SIG-M5 treated with dmso at 0.1 percent for 504 hours (cell line): ENCODE results near the gene CABP5.

Source experiments
- DNase-seq: peaks from one replicate; lab custom pipeline; 2025; ENCODE audit not compliant: unreplicated experiment; lab: John Stamatoyannopoulos, UW

The CABP5 gene

DNA sequence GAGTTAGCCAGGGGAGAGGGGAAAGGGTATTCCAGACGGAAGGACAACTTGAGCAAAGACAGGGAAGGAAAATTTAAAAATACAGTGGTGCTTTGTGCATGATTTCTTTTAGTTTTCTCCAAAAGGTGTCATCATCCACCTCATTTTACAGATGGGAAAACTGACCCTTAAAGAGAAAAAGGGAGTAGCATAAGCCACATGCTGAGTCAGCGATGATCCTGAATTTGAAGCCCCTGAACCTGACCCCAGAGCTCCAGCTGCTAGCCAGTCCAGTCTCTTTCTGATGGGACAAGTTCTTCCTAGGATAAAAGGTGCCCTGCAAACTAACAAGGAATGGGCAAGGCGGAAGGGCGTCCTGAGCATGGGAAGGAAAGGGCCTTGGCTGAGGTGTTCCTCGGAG is 10.3 kb downstream of the CABP5 start:
- no peak for DNase-seq

DNA sequence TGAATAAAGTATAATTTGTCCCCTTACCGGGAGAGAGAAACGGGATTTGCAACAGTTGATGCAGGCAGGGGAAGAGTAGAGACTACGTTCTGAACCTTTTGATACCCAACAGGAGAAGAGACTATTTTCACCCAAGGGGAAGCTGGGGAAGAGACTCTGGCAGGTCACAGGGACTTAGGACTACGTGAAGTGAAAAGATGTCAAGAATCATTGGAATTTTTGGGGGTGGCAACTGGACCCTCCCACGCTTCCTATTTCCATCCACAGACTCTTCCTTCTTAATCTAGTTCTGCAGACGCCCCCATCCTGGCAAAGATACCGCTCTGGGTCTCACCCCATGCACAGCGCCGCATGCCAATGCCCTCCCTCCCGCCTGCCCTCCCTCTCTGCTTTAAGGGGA is 13.8 kb downstream of the CABP5 start:
- DNase-seq: no peak

DNA sequence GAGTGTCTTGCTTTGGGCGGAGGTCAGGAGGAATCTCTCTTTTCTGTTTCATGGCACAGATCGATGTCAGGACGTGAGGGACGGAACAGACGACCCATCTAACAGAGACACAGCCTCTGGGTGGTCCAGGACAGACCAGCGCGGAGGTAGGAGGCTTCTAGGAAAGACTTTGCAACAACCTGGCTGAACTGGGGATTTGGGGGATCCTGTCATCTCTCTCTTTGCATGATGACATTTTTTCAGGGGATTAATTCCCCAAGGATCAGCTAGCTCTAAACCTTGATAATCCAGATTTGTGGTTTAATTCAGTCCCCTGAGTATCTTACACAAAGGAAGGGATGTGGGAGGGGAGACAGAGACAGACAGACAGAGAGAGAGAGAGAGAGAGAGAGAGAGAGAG is 14.4 kb downstream of the CABP5 start:
- no peak for DNase-seq

DNA sequence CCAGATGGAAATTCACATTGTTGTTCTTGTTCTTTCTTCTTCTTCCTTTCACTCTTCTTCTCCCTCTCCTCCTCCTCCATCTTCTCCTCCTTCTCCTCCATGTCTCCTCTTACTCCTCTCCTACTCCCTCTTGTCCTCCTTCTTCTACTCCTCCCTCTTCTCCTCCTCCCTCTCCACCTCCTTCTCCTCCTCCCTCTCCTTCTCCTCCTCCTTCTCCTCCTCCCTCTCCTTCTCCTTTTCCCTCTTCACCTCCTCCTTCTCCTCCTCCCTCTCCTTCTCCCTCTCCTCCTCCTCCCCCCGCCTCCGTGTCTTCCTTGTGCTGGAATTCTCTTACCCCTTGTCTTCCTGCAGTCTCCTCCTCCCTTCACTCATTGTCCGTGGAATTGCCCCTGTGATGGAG is 18.4 kb downstream of the CABP5 start:
- DNase-seq: no peak

DNA sequence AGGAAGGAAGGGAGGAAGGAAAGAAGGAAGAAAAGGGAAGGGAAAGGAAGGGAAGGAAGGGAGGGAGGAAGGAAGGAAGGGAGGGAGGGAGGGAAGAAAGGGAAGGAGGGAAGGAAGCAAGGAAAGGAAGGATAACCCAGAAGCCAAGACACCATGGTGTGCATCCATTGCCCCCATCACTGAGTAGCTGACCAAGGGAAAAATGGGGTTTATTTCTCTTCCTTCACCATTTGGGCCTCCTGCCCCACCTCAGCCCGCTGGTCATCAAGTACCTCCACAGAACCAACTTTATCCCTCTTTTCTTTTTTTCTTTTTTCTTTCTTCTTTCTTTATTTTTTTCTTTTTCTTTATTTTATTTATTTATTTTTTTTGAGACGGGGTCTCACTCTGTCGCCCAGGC is 20.4 kb downstream of the CABP5 start:
- no peak for DNase-seq

DNA sequence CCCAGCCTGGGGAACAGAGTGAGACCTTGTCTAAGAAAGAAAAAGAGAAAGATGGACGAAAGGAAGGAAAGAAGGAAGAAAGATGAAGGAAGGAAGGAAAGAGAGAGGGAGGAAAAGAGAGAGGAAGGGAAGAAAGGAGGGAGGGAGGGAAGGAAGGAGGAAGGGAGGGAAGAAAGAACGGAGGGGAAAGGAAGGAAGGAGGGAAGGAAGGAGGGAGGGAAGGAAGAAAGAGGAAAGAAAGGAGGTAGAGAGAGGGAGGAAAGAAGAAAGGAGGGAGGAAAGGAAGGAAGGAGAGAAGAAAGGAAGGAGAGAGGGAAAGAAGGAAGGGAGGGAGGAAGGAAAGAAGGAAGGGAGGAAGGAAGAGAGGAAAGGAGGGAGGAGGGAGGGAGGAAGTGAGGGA is 20.9 kb downstream of the CABP5 start:
- DNase-seq: no peak

DNA sequence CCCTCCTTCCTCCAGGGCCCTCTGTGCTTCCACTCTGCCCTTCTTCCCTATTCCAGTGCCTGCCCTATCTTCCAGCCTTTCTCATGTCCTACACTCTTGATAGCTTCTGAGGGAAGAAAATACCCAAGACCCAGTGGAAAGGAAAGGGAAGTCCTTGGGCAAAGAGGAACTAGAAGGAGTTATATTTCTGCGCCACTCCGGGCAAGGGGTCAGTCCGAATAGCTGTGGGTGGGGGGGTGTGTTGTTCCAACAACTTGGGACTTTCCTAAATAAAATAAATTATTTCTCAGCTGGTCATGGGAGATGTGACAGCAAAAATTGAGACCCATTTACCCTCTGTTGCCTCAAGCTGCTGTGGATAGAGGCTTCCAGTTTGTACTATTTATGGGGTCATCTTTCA is 23.2 kb downstream of the CABP5 start:
- no peak for DNase-seq

DNA sequence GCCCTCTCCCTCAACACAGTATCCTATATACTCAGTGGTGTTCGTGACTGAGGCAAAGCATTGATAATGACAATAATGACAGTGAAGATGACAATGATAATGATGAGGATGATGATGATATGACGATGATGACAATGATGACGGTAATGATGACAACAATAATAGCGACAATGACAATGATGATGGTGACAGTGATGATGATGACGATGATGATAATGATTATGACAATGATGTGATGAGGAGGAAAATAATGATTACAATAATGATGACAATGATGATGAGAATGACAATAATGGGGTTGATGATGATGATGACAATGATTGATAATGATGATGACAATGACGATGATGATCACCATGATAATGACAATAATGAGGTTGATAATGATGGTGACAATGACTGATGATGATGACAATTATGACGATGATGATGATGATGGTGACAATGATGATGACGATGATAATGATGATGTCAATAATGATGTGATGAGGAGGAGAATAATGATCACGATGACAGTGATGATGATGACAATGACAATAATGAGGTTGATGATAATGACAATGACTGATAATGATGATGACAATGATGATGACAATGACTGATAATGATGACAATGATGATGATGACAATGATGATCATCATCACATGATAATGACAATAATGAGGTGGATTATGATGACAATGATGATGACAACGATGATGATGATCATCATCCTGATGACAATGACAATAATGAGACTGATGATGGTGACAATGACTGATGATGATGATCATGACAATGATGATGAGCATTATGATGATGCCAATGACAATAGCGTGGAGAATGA is 32.7 kb downstream of the CABP5 start:
- no peak for DNase-seq

DNA sequence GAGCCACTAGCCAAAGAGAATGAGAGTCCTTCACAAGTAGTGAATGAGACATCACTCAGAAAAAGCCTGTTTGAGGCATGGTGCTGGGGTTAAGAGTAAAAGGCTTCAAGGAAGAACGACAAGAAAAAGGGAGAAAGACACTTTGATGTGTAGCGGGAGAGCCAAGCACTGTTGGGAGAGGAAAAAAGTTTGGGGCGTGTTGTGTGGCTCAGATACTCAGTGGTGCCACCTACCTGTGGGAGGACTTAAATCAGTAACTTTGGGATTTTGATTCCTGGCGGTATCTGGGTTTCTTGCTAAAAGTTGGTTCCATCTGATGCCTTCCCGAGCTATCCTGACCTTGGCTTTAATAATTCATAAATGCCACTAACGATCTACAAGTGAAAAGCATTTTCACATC is 37.1 kb downstream of the CABP5 start:
- no peak for DNase-seq

DNA sequence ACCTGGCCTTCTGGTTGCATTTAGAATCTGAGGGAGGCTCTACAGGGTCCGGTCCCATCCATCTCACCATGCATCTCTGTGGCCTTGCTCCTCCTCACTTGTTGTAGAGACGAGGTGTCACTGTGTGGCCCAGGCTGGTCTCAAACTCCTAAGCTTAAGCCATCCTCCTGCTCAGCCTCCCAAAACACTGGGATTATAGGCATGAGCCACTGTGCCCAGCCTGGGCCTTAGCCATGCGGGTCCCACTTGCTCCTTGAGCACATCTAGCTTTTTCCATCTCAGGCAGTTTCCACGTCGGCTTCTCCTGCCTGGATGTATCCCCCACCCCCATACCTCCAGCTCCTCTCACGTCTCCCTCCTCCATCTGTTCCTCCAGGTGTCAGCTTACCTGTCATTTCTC is 39.6 kb downstream of the CABP5 start:
- no peak for DNase-seq

DNA sequence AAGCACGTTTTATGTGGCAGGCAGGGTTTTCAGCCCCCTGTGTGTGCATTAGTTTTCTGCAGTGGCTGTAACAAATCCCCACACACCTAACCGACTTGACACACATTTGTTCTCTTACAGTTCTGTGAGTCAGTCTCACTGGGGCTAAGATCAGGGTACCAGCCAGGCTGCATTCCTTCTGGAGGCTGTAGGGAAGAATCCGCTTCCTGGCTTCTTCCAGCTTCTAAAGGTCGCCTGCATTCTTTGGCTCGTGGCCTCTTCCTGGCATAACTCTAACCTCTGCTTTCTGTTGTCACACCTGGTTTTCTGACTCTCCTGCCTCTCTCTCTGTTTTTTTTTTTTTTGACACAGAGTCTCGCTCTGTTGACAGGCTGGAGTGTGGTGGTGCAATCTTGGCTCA is 43.0 kb downstream of the CABP5 start:
- DNase-seq: no peak

DNA sequence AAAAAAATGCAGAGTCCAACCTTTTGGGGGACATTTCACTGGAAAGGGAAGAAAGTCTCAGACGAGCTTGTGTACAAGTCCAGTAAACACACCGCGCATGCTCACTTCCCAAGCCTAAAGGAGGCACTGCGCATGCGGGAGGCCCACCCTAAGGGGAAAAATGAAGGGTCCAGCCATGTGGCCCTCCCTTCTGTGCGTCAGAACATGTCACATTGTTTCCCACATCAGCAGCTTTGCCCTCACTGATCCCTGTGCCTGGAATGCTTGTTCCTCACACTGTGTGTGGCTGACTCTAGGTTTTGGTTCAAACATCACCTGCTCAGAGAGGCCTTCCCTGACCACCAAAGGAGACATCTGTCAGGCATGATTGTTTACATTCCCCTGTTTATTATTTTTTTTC is 45.1 kb downstream of the CABP5 start:
- DNase-seq: no peak

DNA sequence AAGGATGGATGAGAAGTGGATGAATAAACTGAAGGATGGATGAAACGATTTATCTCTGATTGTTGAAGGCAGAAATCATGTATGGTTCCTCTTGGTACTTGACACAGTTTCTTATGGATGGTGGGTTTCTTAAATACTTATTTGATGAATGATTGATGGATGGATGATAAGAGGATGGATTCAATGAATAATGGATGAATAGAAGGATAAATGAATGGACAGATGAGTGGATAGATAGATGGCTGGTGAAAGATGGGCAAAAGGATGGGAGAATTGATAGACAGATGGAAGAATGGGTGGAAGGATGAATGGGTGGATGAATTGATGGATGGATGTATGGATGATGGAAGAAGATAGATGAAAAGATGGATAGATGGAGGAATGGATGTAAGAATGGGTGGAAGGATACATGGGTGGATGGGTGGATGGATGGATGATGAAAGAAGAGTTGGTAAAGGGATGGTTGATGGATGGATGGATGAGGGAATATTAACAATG is 47.6 kb downstream of the CABP5 start:
- DNase-seq: no peak

DNA sequence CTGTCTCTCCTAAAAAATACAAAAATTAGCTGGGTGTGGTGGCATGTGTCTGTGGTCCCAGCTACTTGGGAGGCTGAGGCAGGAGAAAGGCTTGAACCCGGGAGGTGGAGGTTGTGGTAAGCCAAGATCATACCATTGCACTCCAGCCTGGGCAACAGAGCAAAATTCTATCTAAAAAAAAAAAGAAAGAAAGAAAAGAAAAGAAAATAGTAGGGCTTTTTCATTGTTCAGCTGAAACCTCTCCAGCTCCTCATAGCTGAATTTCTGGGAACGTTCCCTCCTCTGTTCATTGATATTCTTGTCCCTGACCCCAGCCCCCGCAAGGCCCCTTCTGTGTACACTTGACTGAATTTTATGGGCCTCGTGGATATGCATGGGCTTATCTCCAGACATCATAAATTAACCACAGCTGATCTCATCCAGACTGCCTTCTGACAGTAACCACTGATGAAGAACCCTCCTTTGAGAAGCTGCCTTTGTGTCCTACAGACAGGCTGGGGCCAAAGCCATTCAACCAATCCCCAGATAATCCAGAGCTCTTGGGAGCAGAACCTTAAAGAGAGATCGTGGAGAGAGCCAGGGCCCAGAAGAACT is 49.6 kb downstream of the CABP5 start, which contains the start of gene ELSPBP1:
TSS of gene ELSPBP1 (plus strand) at position 424 of the 594 bp plus-strand sequence. CDS start 14,036 bp downstream, outside the sequence.
- DNase-seq: no peak

DNA sequence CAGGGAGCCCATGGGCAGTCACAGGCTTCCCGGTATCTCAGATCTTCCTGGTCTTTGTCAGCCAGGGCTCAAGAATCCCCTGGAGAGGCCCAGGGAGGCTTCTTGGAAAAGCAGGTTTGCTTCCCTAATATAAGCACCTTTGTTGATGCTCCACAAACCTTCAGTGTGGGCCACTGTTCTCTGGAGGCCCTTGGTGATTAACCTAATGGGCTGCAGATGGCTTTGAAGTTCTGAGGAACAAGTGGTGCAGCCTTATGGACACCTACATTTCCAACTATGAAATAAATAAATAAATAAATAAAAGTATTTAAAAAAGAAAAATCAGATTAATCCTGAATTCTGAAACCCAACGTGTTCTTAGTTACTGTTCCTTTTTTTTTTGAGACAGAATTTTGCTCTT is 51.8 kb downstream of the CABP5 start, which contains the start of gene BSPH1:
TSS of gene BSPH1 (minus strand) at position 101 of the 400 bp plus-strand sequence. CDS start at position 12, 89 bp downstream.
- no peak for DNase-seq

DNA sequence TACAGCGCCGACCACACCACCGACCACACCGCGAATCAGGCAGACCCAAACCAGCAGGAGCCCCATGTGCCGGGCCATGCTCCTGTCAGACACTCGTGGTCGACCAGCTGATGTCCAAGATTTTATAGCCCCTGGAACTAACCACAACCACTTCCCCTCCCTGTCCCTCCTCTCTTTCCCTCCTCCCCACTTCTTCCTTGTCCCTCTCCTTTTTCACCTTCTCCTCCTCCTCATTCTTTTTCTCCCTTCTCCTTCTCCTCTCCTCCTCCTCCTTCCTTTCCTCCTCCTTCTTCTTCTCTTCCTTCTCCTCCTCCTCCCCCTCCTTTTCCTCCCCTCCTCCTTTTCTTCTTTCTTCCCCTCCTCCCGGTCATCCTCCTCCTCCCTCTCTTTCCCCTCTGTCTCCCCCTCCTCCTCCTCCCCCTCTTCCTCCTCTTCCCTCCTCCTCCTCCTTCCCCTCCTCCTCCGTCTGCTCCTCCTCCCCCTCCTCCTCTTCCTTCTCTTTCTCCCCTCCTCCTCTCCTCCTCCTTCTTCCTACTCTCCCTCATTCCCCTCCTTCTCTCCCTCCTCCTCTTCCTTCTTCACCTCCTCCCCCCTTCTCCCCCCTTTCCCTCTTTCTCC is 52.6 kb downstream of the CABP5 start:
- no peak for DNase-seq
